Measurements from ENCODE around the gene PPM1H.

DNA sequence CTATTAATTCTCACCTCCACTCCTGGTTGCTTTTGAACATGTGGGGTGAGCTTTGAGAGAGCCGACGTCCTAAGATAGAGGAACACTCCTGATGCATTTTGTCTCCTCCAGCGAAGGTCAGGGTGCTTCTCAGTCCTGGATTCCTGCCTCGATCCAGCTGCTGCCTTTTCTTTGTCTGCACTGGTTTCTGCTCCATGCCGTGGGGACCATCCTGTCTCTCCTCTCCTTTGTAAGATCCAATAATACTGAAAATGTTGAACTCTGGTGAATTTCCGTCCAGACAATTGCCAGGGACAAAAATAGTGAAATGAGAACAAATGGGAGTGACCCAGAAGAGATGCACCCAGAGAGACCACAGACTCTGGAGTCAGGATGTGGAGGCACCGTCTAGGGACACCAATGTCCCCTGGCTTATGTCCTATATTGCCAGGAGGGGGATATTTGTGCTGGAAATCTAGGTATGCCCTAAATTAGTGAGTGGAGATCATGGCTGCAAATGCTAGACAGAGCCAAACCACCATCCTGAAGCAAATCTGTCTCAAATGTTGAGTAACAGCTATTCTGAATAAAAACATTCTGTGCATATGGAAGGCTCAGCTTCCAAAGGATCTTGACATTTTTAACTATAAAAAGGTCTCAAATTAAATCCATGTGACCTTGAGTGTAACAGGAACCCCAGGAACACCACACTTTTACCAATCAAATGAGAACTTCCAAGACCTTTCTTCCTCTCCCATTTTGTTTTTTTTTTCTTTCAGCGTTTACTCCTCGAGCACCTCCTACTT, 170.9 kb downstream of the PPM1H start:
- TF ChIP-seq, protein P1, sequence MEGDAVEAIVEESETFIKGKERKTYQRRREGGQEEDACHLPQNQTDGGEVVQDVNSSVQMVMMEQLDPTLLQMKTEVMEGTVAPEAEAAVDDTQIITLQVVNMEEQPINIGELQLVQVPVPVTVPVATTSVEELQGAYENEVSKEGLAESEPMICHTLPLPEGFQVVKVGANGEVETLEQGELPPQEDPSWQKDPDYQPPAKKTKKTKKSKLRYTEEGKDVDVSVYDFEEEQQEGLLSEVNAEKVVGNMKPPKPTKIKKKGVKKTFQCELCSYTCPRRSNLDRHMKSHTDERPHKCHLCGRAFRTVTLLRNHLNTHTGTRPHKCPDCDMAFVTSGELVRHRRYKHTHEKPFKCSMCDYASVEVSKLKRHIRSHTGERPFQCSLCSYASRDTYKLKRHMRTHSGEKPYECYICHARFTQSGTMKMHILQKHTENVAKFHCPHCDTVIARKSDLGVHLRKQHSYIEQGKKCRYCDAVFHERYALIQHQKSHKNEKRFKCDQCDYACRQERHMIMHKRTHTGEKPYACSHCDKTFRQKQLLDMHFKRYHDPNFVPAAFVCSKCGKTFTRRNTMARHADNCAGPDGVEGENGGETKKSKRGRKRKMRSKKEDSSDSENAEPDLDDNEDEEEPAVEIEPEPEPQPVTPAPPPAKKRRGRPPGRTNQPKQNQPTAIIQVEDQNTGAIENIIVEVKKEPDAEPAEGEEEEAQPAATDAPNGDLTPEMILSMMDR (conservative IDR thresholded peaks at IDR 0.05; ENCODE audit: low read depth, low read length) = no peak
- TF ChIP-seq EZH2phosphoT487 (IDR thresholded peaks at IDR 0.05; ENCODE audit: borderline replicate concordance, low read length) = no peak
